ENCODE data around the gene ROR1. TPM values are rescaled to one million over a fixed set of nuclear protein-coding genes. Genes with fewer than 3 reads are reported as not detected.
"Not testable (repeated sequence)": the region's sequence is repeated elsewhere in the genome, so short reads cannot be mapped to it uniquely, and the experiment has no call there.

The ROR1 gene
- total RNA-seq, 2 donors from 2014 or later, result 0.09 TPM; not detected in 1

GRCh38 chr1:64197076-64197475 is 423.3 kb downstream of the ROR1 start:
- Mint-ChIP-seq H3K4me3 (no peak overlapping the region), H3K27ac (no peak overlapping the region), H3K27me3 (no peaks in the 10 kb centered on the region), H3K36me3 (ENCODE audit: low read depth) (no peaks in the 10 kb centered on the region), H3K9me3 (no peaks in the 10 kb centered on the region), H3K4me1 (peaks cover 5% of the 10 kb centered on the region)
- ATAC-seq (replicated peaks), result no peak

DNA sequence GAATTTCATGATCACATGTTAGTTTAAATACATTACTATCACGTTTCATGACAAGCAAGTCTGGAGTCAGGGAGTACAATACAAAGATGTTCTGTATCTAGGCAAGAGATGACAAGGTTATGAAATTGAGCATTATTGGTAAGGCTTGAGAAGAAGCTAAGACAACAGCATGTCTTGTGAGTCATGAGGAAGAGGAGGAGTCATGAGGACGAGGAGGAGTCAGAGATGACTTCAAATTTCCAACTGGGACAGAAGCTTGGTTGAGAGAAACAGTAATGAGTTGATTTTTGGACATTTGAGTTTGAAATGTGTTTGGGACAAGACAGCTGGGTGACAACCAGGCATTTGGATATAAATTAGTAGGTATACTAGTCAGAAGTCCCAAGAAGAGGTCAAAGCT is 425.3 kb downstream of the ROR1 start:
- Mint-ChIP-seq H3K27me3 (peaks cover 5% of the 10 kb centered on the region), H3K4me1 (peaks cover 5% of the 10 kb centered on the region), H3K4me3 (no peak overlapping the region), H3K27ac (no peak overlapping the region), H3K9me3 (no peaks in the 10 kb centered on the region), H3K36me3 (ENCODE audit: low read depth) (no peaks in the 10 kb centered on the region)
- ATAC-seq (replicated peaks), result peak; percentile 83

DNA sequence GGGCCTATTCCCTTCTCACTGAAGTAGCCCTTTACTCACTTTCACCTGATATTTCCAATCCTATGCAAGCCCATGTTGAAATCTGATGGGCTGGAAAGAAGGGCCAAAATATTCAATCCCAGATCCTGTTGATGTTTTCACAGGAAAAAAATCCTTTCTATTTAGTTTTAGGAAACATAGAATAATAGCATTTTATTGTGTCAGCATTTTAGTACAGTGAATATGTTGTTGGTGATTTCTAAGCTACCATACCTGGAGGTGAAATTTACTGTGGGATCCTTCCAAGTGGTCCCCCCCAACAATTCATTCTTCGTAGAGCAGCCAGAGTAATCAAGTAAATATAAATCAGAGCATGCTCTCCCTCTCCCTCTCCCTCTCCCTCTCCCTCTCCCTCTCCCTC is 426.2 kb downstream of the ROR1 start:
- Mint-ChIP-seq H3K36me3 (ENCODE audit: low read depth) (no peaks in the 10 kb centered on the region), H3K27me3 (peaks cover 9% of the 10 kb centered on the region), H3K27ac (no peak overlapping the region), H3K4me3 (no peak overlapping the region), H3K9me3 (no peaks in the 10 kb centered on the region), H3K4me1 (peaks cover 5% of the 10 kb centered on the region)
- ATAC-seq (replicated peaks), result no peak

DNA sequence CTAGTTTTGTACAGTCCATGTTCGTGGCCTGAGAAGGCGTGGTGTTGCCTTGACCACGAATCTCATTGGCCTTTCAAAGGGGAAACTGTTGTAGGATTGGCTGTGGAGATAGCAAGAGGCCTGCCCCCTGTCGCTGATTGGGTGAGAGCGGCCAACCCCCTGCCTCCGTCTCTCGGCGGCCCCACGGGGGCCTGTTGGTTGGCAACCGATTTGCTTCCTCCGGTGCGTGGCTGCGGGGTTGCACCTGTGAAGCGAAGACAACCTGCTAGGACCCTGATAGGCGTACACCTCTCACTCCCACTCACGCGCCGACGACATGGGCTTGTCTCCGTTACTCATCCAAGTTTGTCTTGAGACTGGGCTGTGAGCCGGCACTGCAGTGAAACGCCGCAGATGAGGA is 429.6 kb downstream of the ROR1 start, which contains the start of gene UBE2U:
Gene UBE2U (plus strand): TSS at position 204 of the 400 bp plus-strand sequence. CDS start 428 bp downstream, outside the sequence.
- ATAC-seq (replicated peaks), result no peak
- H3K4me3 Mint-ChIP-seq, result no peak within 1 kb of the TSS
- peaks cover 5% of the 10 kb centered on the region for H3K4me1 Mint-ChIP-seq
- H3K9me3 Mint-ChIP-seq, result no peaks in the 10 kb centered on the region
- no peak within 1 kb of the TSS for H3K27ac Mint-ChIP-seq
- H3K27me3 Mint-ChIP-seq, result peaks cover 22% of the 10 kb centered on the region
- H3K36me3 Mint-ChIP-seq (ENCODE audit: low read depth), result no peaks in the 10 kb centered on the region

DNA sequence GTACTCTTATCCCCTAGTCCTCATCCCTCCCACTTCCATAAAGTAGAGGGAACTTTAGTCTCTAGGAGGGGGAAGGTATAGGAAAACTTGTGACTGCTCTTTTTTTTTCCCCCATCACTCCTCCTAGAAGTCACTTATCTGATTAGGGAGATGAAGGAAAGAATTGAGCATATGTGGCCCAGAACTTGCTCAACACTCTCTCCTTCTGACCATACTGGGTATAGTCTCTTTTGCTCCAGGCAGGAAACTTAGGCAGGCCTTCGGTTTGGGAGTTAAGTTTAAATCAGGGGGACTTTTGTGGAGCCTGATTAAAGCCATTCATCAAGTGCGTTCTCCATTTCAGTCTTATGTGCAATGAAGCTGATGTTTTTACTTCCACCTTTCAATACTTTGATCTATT is 435.4 kb downstream of the ROR1 start:
- H3K9me3 Mint-ChIP-seq, result no peaks in the 10 kb centered on the region
- H3K27ac Mint-ChIP-seq, result no peak overlapping the region
- H3K4me3 Mint-ChIP-seq, result no peak overlapping the region
- peaks cover 21% of the 10 kb centered on the region for H3K27me3 Mint-ChIP-seq
- no peaks in the 10 kb centered on the region for H3K36me3 Mint-ChIP-seq (ENCODE audit: low read depth)
- no peak for ATAC-seq (replicated peaks)
- H3K4me1 Mint-ChIP-seq, result no peaks in the 10 kb centered on the region

GRCh38 chr1:64212031-64212430 is 438.2 kb downstream of the ROR1 start:
- Mint-ChIP-seq H3K27me3 (peaks cover 10% of the 10 kb centered on the region), H3K9me3 (no peaks in the 10 kb centered on the region), H3K27ac (no peak overlapping the region), H3K36me3 (ENCODE audit: low read depth) (no peaks in the 10 kb centered on the region), H3K4me3 (no peak overlapping the region), H3K4me1 (no peaks in the 10 kb centered on the region)
- ATAC-seq (replicated peaks), result no peak

GRCh38 chr1:64215576-64215975 is 441.8 kb downstream of the ROR1 start:
- no peaks in the 10 kb centered on the region for H3K4me1 Mint-ChIP-seq
- no peaks in the 10 kb centered on the region for H3K36me3 Mint-ChIP-seq (ENCODE audit: low read depth)
- peaks cover 21% of the 10 kb centered on the region for H3K27me3 Mint-ChIP-seq
- no peaks in the 10 kb centered on the region for H3K9me3 Mint-ChIP-seq
- H3K27ac Mint-ChIP-seq, result no peak overlapping the region
- H3K4me3 Mint-ChIP-seq, result no peak overlapping the region
- ATAC-seq (replicated peaks), result no peak

- Mint-ChIP-seq H3K9me3 (no peaks in the 10 kb centered on the region), H3K27ac (no peak overlapping the region), H3K4me1 (peaks cover 9% of the 10 kb centered on the region), H3K27me3 (peaks cover 22% of the 10 kb centered on the region), H3K4me3 (no peak overlapping the region), H3K36me3 (ENCODE audit: low read depth) (no peaks in the 10 kb centered on the region)
- no peak for ATAC-seq (replicated peaks)
Measured at GRCh38 chr1:64220241-64220640, 446.4 kb downstream of the ROR1 start.

DNA sequence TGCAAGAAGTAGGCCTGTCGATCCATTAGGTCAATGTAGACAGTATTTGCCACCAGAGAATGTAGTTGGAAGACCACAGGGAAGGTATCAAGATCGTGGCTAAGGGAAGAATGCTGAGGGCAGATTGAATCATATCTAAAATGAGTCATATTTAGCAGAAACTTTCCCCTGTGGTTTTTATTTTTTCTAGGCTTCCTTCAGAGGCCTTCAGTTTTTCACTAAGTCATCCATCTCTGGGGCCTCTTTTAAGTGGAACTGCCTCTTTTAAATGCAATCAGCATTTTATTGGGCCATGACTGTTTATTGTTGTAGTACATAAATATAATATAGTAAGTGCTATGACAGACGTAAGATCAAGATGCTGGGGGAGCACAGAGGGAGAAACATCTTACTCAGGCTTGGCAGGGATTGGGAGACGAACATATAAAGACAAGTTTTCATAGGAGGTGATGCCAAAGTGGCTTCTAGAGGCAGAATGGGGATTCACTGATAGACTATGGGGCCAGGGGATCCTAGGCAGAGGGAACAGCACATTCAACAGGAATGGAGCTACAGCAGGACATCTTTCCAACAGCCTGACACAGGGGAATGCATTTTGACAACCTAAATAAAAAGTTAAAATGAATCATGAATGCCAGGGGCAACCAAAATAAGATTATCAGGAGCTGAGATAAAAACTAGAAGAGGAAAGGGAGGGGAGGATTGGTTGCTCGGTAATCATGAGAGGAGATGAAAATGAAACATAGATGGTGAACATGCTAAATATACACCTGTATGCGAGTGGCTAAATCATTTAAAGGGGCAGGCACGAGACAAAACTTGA is 449.7 kb downstream of the ROR1 start:
- H3K27ac Mint-ChIP-seq, result no peak overlapping the region

DNA sequence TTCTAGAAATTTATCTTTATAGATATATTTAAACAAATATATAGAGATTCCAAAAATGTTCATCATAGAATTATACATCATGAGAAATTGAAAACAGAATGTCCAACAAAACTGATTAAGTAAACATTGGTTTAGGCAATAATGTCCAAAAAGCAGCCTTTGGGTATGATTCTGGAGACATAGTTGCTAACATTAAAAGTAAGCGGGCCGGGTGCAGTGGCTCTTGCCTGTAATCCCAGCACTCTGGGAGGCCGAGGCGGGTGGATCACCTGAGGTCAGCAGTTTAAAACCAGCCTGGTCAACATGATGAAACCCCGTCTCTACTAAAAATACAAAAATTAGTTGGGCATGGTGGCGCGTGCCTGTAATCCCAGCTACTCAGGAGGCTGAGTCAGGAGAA is 450.4 kb downstream of the ROR1 start:
- not testable (repeated sequence) for H3K27ac Mint-ChIP-seq; ATAC-seq (replicated peaks); H3K4me3 Mint-ChIP-seq; H3K36me3 Mint-ChIP-seq (ENCODE audit: low read depth); H3K4me1 Mint-ChIP-seq; H3K9me3 Mint-ChIP-seq
- H3K27me3 Mint-ChIP-seq, result peaks cover 22% of the 10 kb centered on the region

More for the DNA sequence above, 449.7 kb downstream of the ROR1 start:
- no peaks in the 10 kb centered on the region for H3K36me3 Mint-ChIP-seq (ENCODE audit: low read depth)
- peaks cover 29% of the 10 kb centered on the region for H3K27me3 Mint-ChIP-seq
- ATAC-seq (replicated peaks), result peak; percentile 93
- peaks cover 9% of the 10 kb centered on the region for H3K4me1 Mint-ChIP-seq
- H3K9me3 Mint-ChIP-seq, result no peaks in the 10 kb centered on the region
- no peak overlapping the region for H3K4me3 Mint-ChIP-seq

- H3K4me3 Mint-ChIP-seq, result no peak overlapping the region
- H3K36me3 Mint-ChIP-seq (ENCODE audit: low read depth), result no peaks in the 10 kb centered on the region
- no peak for ATAC-seq (replicated peaks)
- H3K9me3 Mint-ChIP-seq, result no peaks in the 10 kb centered on the region
- H3K27ac Mint-ChIP-seq, result no peak overlapping the region
- peaks cover 6% of the 10 kb centered on the region for H3K4me1 Mint-ChIP-seq
- peaks cover 27% of the 10 kb centered on the region for H3K27me3 Mint-ChIP-seq
Measured at GRCh38 chr1:64228167-64228957, 454.5 kb downstream of the ROR1 start.

DNA sequence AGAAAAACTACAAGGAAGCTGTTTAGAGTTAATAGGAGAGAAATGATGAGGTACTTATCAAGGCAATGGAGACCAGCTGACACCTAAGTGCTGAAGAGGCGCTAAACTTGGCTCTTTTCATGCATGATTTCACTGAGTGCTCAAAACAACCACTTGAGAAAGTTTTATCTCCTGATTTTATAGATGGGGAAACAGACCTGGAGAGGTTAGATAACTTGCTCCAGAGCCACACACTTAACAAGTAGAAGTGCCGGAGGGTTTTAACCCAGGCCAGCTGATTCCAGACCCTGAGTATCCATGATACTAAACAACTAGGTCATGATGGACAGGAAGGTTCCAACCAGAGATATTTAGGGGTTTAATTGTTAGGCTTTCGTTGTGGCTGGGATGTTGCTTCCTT is 455.5 kb downstream of the ROR1 start:
- no peak for ATAC-seq (replicated peaks)
- no peak overlapping the region for H3K4me3 Mint-ChIP-seq

More for the DNA sequence above, 455.5 kb downstream of the ROR1 start:
- no peaks in the 10 kb centered on the region for H3K36me3 Mint-ChIP-seq (ENCODE audit: low read depth)
- H3K4me1 Mint-ChIP-seq, result no peaks in the 10 kb centered on the region
- H3K27ac Mint-ChIP-seq, result no peak overlapping the region
- H3K27me3 Mint-ChIP-seq, result peaks cover 35% of the 10 kb centered on the region
- no peaks in the 10 kb centered on the region for H3K9me3 Mint-ChIP-seq
